Activated T-helper 1 cell treated with anti-CD3 and anti-CD28 coated beads, Interleukin-2, amount 50 U/mL, for 16 hours (primary cell): ENCODE measurements around the gene IFT52.

Source experiments
- DNase-seq, 2 donors: peaks; one replicate each; pipeline ENCODE4 v3.0.0-alpha.2; 2020; ENCODE audit warnings: low read depth in 1 of 2, low spot score in 1 of 2

Gene IFT52

GRCh38 chr20:43590392-43591303, at the start of gene IFT52:
Gene IFT52 (plus strand): TSS chr20:43590937. CDS start chr20:43594699, 3,762 bp downstream.
- DNase-seq, result peak; percentile 77 to 79

GRCh38 chr20:43541214-43541613, 49.5 kb upstream of the IFT52 start:
- DNase-seq, result no peak

GRCh38 chr20:43542161-43542560, 48.6 kb upstream of the IFT52 start:
- DNase-seq, result no peak

GRCh38 chr20:43542674-43543073, 48.1 kb upstream of the IFT52 start:
- no peak for DNase-seq

- DNase-seq, result no peak
These were observed 47.6 kb upstream of the IFT52 start for GRCh38 chr20:43543138-43543537.

- no peak for DNase-seq
These were observed 46.2 kb upstream of the IFT52 start for GRCh38 chr20:43544501-43544900.

- DNase-seq, result no peak
These were observed 44.7 kb upstream of the IFT52 start for GRCh38 chr20:43545837-43546578.

GRCh38 chr20:43548273-43548880, 42.4 kb upstream of the IFT52 start:
- DNase-seq, result no peak

GRCh38 chr20:43549416-43550065, 41.2 kb upstream of the IFT52 start:
- no peak for DNase-seq

GRCh38 chr20:43550456-43550855, 40.3 kb upstream of the IFT52 start:
- no peak for DNase-seq

- no peak for DNase-seq
These were observed 36.4 kb upstream of the IFT52 start for GRCh38 chr20:43554369-43554768.

- DNase-seq, result no peak
These were observed 32.2 kb upstream of the IFT52 start, which contains the start of gene SGK2 for GRCh38 chr20:43558412-43559146. Gene SGK2 (plus strand): TSS chr20:43559027. CDS start chr20:43566496, 7,469 bp downstream.

- DNase-seq, result no peak
These were observed 31.4 kb upstream of the IFT52 start for GRCh38 chr20:43559147-43559987.

GRCh38 chr20:43560974-43561373, 29.8 kb upstream of the IFT52 start:
- DNase-seq, result no peak

- no peak for DNase-seq
These were observed 27.3 kb upstream of the IFT52 start for GRCh38 chr20:43563429-43563828.

- DNase-seq, result no peak
These were observed 26.7 kb upstream of the IFT52 start for GRCh38 chr20:43563991-43564390.

GRCh38 chr20:43564455-43564854, 26.3 kb upstream of the IFT52 start:
- DNase-seq, result no peak

- no peak for DNase-seq
These were observed 25.6 kb upstream of the IFT52 start for GRCh38 chr20:43564993-43565757.

GRCh38 chr20:43565758-43566104, 25.0 kb upstream of the IFT52 start:
- no peak for DNase-seq
